Islet of Langerhans (tissue), 1 donor: ENCODE data around the gene OR8D1.

Source experiments
- FAIRE-seq: peaks from one replicate; lab custom pipeline; 2011; peaks lifted over from hg19 to GRCh38; lab: Jason Lieb, UNC

The OR8D1 gene

DNA sequence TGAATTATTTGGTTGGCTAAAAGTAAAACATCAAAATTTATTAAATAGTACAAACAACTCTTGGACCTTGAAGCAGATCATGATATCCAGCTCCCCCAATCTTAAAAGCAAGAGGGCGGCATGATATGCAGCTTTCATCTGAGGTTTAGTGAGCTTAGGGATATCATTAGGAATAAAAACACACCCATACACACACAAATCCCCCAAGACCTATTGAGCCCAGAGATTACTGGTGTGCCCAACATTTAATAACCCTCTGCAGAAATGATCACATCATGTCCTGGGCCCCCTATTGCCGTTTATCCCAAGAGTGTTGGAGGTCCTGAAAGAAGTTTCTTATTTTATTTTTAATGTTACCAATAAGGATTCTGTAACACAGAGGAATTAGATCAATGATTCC, at the start of gene OR8D1:
Gene OR8D1 (minus strand): TSS at position 101 of the 400 bp plus-strand sequence. CDS start 3,183 bp downstream, outside the sequence.
- no peak for FAIRE-seq

DNA sequence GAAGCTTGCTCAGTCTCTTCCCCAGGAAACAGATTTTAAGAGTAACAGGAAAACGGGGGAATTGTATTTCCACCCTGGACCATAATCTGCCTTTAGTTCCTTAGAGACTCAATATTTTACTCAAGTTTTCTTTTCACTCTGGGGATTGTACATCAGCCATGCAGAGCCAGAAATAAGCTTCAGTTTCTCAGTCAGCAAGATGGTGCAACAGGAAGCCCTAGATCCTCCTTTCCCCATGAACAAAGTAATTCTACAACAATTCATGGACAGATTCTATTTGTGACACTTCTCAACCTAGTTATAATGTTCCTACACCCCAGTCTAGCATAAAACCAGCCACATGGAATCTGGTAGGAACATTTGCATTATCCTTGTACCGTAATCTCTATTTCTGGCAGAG, 45.8 kb upstream of the OR8D1 start:
- no peak for FAIRE-seq

DNA sequence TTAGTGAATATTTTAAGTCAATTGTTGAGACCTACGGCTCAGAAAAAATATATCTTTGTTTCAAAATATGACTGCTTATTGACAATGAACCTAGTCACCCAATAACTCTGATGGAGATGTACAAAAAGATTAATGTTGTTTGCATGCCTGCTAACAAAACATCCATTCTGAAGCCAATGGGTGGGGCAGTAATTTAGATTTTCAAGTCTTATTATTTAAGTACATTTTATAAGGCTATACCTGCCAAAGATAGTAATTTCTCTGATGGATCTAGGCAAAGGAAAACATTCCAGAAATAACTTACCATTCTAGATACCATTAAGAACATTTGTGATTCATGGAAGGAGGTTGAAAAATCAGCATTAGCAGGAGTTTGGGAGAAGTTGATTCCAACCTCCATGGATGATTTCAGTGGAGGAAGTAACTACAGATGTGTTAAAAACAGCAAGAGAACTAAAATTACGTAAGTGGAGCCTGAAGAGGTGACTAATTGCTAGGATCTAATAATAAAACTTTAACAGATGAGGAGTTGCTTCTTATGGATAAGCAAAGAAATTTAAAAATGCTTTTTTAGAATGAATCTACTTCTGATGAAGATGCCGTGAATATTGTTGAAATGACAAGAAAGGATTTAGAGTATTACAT, 32.7 kb upstream of the OR8D1 start:
- FAIRE-seq, result no peak

DNA sequence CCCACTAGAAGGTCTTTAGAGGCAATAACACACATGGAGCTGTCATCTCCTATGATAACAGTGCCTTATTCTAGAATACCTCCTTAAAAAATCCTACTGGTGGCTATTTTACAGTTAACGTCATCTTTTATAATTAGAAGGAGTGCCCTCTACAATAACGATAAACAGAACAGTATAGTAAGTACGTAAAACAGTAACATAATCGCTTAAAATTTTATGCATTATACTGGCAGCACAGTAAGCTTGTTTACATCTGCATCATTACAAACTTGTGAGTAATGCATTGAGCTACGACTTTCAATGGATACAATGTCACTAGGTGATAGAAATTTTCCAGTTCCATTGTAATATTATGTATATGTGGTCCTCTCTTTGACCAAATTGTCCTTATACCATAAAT, 30.6 kb upstream of the OR8D1 start:
- FAIRE-seq, result no peak

DNA sequence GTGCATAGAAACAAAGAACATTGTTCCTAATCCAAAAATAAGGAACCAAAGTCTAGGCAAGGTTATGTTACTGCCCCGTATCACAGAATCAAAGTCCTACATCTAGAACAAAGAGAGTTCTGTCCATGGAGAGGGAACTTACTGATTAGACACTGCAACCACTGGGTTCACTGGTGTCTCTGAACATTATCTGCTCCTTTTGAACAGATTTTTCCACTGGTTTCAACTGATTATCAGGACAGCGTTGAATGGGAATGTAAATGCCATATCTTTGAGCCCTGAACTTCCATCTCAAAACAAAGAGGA, 26.3 kb upstream of the OR8D1 start:
- no peak for FAIRE-seq

DNA sequence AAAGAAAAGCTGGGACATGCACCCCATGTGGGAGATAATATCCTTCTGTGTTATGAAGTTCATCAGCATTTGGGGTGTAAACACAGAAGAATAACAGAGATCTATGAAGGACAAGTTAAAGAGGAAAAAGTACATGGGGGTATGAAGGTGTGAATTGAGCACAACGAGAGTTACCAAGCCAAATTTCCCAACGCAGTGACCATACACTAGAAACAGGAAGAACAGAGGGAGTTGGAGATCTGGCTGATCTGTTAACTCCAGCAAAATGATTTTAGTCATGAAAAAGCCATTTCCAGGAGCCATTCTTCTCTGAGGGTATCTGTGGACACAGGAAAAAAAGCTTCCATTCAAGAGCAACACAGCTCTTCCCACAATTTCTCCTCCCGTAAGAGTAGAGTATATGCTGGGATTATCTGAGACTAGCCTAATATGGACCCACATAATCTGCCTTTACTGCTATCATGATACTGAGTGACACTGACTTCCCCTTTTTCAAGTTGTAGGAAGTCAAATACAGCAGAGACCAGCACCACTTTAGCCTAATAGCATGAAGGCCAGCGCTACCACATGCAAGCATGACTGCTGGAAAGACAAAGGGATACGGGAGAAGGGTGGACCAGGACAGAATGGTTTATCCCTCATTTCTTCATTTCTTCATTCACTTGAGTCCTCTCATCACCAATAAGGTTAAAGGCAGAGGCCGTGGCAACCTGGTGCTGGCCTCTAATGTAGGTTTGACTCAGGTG, 25.8 kb upstream of the OR8D1 start:
- no peak for FAIRE-seq

DNA sequence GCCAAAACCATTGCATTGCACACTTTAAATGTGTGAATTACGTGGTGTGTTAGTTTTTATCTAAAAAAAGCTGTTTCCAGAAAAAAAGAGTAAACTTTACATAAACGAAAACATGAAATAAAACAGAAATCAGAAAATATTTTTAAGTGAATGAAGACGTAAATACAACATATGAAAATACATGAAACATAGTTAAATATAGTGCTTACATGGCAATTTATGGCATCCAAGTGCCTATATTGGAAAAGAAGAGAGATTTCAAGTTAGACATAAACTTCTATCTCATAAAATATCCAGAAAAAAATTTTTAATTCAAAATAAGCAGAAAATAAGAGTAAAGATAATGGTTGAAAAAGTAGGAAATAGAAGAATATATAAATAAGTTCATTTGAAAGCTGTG, 18.1 kb upstream of the OR8D1 start:
- peak; percentile 9 for FAIRE-seq

DNA sequence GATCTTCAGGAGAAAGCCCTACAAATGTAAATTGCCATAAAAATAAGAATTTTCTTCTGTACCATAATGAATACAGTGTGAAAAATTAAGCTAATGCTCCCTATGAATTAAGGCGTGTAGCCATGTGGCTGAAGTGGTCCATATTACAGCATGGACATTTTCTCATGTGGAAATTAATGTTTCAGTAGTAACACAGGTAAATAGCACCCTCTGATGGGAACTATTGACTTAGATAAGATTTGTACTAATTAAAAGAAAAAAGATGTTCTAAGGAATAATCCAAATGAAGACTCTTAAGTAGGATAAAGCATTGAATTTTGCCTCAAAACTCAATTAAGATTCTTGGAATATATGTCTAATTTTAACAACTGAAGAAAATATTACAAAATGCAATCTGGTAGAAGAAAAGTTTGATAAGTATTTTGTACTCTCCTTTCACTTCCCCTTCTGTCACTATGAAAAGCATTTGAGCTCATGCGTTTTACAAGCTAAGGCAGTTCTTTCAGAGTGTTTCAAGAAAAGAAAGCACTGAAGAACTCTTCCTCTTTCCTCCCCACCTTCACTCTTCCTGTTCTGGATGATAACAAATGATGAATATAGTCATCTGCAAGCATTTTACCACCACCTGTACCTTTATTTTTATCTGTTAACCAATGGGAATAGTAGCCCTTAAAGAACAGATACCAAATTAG, 16.2 kb upstream of the OR8D1 start:
- FAIRE-seq, result peak; percentile 95

DNA sequence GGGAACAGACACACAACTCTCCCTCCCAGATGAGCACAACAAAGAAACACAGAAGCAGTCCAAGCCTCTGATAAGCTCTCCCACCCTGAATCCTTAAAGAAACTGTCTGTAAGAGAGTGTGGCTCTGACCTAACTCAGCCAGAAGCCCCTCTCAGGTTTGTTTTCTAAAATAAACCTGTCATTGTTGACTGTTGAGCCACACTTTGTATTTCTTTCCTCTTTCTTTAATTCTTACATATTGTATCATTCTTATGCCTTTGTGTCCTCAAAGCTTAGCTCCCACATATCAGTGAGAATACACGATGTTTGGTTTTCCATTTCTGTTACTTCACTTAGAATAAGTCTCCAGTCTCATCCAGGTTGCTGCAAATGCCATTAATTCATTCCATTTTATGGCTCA, 14.0 kb upstream of the OR8D1 start:
- FAIRE-seq, result no peak

DNA sequence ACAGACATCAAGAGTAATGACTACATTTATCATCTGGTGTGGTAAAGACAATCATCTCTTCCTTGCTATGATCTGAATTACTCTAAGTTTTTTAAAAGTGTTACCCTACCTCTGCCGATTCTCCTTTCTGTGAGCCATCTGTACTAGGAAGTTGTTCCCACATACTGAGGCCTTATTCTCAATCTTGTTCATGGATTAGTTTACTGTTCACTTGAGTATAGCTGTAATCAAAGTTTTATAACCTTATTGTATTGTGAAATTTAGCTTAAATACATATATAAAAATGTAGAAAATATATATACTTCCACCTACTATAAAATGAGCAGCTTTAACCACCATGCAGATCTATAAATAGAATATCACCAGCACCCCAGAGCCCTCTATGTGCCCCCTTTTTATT, 8.6 kb upstream of the OR8D1 start:
- no peak for FAIRE-seq

DNA sequence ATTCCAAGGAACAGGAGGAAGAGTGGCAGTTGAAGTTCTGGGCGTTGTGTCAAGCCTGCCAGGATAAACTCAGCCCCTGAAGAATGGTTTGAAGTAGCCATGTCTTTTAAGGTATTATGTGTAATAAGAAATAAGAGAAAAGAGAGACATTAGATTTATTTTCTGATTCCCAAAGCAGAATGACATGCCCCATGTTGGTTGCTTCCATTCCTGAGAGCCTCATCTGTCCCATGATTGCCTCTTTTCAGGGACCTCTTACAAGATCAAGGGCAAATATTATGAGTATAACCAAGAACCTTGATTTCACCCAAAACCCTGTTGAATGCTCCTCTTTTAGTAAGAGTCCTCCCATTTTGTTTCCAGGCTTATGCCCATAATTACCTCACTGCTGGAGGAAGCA, 6.3 kb upstream of the OR8D1 start, which contains the start of gene OR8D2:
Gene OR8D2 (minus strand): TSS at position 101 of the 400 bp plus-strand sequence. CDS start 0 bp downstream, at position 101.
- no peak for FAIRE-seq

DNA sequence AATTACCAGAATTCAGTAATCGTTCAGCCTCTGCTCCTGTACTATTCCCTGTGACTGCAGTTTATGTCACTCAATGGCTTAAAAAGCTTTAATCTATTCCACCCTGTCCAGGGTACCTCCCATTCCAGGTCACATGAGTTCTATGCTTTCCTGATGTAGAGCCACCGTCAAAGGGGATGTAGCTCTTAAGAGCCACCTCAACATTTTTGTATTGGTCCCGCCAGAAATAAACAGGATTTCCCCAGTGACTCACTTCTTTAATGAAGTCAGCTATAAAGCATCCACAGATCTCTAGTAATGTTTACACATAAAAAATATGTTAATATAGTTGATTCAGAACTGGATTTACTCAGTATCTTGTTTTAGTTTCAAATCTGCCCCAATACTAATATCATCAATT, 1.3 kb upstream of the OR8D1 start:
- FAIRE-seq, result no peak

DNA sequence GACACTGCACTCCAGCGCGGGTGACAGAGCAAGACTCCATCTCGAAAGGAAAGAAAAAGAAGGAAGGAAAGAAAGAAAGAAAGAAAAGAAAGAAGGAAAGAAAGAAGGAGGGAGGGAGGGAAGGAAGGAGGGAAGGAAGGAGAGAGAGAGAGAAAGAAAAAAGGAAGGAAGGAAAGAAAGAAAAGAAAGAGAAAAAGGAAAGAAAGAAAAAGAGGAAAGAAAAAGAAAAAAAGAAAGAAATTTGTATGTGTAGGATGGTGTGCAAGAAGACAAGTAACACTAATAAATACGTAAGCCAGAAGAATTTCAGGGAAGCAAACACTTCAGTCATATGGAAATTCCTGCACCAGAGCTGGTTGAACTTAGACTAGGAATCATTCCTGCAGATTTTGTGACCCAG, 618 bp downstream of the OR8D1 start:
- no peak for FAIRE-seq

DNA sequence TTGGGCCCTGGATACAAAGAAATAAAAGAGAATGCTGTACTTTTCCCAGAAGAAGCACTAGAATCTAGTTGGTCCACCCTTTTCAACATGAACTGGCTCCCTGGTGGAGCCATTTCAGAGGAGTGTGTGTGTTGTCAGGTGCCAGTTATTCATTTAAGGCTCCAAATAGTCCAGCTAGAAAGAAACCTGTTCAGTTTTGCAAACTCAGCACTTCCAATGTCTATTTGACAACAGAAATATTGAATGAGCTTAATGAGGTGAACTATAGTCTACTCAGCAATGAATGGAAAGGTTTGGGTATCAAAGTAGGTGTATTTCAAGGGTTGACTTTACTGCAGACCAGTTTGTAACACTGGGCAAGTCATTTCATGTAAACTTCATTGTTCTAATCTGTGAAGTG, 2.1 kb downstream of the OR8D1 start:
- no peak for FAIRE-seq

DNA sequence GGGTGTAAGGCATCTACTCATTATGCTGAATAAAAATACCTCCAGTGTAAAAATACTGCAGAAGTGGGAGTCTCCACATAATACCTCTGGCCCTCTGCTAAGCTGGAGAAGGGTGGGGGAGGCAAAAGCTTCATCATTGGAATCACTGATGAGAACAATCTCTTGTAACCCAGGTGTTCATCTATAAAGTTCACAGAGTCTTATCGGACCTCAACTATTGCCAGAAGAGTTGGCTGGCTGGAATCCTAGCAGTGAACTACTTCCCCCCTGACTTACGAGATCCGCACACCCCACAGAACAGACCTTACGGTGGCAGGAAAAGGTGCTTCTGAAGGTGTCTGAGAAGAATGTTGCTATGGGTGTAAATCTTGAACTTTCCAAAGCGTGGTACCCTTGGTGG, 2.5 kb downstream of the OR8D1 start:
- no peak for FAIRE-seq

DNA sequence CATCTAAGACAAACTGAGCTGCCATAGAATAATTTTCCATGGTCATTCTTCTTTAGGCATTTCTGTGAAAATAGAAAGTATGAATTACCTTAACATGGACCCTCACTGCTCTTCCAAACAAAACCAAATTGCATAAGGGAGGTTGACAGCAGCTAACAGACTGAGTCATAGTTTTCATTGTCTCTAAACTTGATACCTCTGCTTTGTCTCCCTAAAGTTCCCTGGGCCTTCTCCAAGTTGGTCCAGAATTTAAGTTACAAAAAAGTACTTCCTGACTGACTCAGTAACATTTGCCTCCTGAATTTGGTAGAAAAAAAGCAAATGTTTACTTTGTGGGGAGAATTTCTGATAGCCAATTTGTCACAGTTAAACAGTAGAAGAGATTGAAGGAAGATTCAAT, 3.0 kb downstream of the OR8D1 start:
- FAIRE-seq, result no peak

DNA sequence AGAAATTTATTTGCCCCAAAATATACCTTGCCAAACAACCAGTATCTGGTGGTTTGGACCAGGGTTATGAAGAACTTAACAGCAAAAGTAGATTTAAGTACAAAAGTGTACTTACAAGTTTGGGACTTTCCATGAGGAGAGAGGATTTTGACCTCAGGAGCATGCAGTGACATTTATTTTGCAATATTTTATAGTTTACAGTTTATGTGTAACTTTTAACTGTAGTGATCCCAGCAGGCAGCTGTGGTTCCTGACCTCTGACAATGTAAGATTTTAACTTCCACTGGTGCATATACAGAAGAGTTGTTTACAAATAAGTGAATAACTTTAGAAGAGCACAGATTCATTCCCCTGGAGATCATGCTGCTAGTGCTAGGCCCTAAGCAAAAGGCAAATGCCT, 6.7 kb downstream of the OR8D1 start:
- no peak for FAIRE-seq

DNA sequence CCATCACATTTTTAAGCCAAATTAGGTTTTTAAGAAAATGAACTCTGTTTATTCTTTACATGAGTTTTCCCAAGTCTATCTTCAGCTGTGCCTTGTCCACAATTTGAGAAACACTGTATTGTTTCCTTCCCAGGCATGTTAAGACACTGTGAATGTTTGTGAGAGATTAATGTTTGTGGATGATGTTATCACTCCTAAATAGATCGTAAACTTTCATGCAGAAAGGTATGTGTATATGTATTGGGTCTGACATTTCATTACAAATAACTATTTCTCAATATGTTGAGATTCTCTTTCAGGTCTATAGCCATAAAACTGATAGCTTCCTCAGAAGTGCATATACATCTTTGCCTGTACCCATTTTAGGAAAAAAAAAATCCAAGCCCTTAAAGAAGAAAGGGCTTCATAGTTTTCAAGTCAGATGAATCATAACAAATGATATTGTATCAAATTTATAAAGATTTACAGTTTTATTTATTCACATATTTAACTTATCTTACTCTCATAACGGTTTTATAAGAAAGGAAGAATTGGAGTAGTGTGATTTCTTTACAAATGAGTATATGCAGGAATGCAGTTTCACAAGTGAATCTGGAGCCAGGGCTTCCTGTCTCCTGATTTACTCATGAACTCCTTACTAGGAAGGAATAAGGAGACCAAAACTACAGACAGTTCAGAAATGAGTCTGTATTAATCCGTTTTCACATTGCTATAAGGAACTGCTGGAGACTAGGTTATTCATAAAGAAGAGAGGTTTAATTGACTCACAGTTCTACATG, 11.2 kb downstream of the OR8D1 start:
- FAIRE-seq, result no peak

DNA sequence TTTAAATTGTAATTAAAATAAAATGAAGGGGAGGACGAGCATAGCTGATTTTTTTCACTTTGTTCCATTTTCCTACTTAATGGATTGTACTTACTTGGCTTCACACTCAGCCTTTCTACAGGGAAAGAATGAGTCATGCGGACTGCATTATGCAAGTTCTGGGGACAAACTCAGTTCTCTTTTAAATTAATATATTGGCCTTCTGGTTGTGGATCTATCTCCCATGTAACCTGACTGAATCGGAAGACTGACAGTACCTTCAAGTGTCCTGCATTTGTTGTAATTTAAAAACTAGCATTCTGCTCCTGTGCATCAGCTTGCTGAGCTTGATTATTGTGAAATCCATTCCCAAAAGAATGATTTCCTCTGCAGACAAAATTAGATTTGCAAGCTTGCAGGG, 12.2 kb downstream of the OR8D1 start:
- no peak for FAIRE-seq

DNA sequence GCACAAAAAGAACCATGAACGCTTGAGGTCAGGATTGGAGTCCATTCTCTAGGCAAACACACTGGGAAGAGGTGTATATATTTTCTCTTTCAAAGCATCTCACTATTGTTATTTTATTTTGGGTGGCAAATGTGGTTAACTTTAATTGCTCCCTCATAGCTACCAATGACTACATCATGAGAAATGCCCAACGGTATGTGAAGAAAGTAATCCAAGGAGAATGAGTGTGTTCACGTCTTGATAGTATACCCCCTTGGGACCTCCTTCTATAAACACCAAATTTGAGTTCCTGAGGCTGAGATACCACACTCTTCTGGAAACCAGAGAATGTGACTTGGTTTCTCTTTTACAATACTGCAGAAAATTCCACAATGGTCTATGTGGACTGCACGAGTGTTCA, 15.8 kb downstream of the OR8D1 start:
- no peak for FAIRE-seq

DNA sequence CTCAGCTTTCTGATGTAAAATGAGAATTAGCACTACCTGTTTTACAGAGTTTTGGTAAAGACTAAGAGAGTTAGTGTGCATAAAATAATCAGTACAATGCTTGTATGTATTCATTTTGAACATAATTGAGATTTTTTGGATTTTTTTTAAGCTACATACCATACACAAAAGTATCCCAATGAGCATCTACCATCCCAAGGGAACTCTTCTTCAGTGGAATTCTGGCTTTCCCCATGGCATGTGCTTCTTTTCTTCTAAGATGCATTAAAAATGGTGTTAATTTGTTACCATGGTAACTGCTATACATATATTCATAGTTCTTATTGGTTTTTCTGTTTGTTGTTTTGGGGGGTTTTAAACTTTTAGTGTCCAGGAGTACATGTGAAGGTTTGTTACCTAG, 17.7 kb downstream of the OR8D1 start:
- no peak for FAIRE-seq

DNA sequence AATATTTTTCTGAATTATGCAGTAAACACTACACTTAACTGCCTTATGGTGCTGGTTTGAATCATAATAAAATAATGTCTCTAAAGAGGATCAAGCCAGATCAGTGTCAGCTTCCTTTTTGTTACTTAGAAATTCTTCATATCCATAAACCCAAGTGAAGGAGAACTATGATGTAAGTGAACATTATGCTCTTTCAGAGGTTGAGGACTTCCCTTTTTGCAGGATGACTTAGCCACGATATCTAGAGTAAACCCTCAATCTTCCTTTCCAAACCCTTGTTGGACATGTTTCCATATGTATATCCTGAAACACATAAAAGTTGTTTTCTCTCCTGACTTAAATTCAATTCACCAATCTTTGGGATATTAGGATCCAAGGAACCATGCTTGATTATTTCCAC, 19.1 kb downstream of the OR8D1 start:
- no peak for FAIRE-seq
